ENCODE measurements around the gene DERL3.

- no peak for TF ChIP-seq GATA3 (IDR thresholded peaks at IDR 0.05; ENCODE audit: low read depth, low read length)
- no peak for TF ChIP-seq GATA2 (IDR thresholded peaks at IDR 0.05; ENCODE audit: low read depth, low read length)
Observed at GRCh38 chr22:23836692-23837495, 1.9 kb downstream of the DERL3 start.
